Neural progenitor cell (in vitro differentiated cells): ENCODE measurements around the gene MGME1. TPM values are rescaled to one million over a fixed set of nuclear protein-coding genes. Genes with fewer than 3 reads are reported as not detected.

Experiments used
- DNase-seq: peaks from one replicate; pipeline ENCODE4 v3.0.0-alpha.2; 2016; ENCODE audit warnings: low spot score
- H2AFZ ChIP-seq: fragments of 200-600 bp; sonication (generic); replicated peaks from 2 replicates; pipeline ENCODE4 v1.6.1; 2016; ENCODE audit warnings: antibody characterized with exemption
- H3F3A ChIP-seq: fragments of 200-600 bp; sonication (generic); 2 replicates; pipeline ENCODE4 v1.6.1; 2016; ENCODE audit warnings: antibody characterized with exemption, low read depth
- H3K27ac ChIP-seq: fragments of 200-600 bp; sonication (generic); 2 replicates; pipeline ENCODE4 v1.5.1; 2016; ENCODE audit warnings: mild to moderate bottlenecking
- H3K27me3 ChIP-seq: fragments of 200-600 bp; sonication (generic); 2 replicates; pipeline ENCODE4 v1.6.1; 2016; ENCODE audit warnings: mild to moderate bottlenecking, moderate library complexity
- H3K36me3 ChIP-seq: fragments of 200-600 bp; sonication (generic); 2 replicates; pipeline ENCODE4 v1.5.1; 2016
- H3K4me1 ChIP-seq: fragments of 200-600 bp; sonication (generic); 2 replicates; pipeline ENCODE4 v1.6.1; 2016; ENCODE audit warnings: mixed run types
- H3K4me2 ChIP-seq: fragments of 200-600 bp; sonication (generic); 2 replicates; pipeline ENCODE4 v1.6.1; 2016
- H3K4me3 ChIP-seq: fragments of 200-600 bp; sonication (generic); 2 replicates; pipeline ENCODE4 v1.5.1; 2016
- H3K79me2 ChIP-seq: fragments of 200-600 bp; sonication (generic); 2 replicates; pipeline ENCODE4 v1.6.1; 2016; ENCODE audit warnings: low read depth
- H3K9ac ChIP-seq: fragments of 200-600 bp; sonication (generic); 2 replicates; pipeline ENCODE4 v1.6.1; 2016
- H3K9me3 ChIP-seq: fragments of 200-600 bp; sonication (generic); 2 replicates; pipeline ENCODE4 v1.5.1; 2016; ENCODE audit warnings: low read depth
- H4K20me1 ChIP-seq: fragments of 200-600 bp; sonication (generic); 2 replicates; pipeline ENCODE4 v1.6.1; 2016; ENCODE audit warnings: low read depth
- H3K27ac Mint-ChIP-seq: 3 replicates; pipeline ENCODE4 v1.8.0; 2021; ENCODE audit warnings: mixed read lengths
- H3K27me3 Mint-ChIP-seq: 2 replicates; pipeline ENCODE4 v1.8.0; 2022; ENCODE audit warnings: low read depth, mild to moderate bottlenecking, inconsistent platforms, moderate library complexity, mixed read lengths; ENCODE audit not compliant: insufficient read depth
- H3K36me3 Mint-ChIP-seq: 3 replicates; pipeline ENCODE4 v1.8.0; 2021; ENCODE audit warnings: mixed read lengths
- H3K4me1 Mint-ChIP-seq: 3 replicates; pipeline ENCODE4 v1.8.0; 2021; ENCODE audit warnings: mixed read lengths
- H3K4me3 Mint-ChIP-seq: 3 replicates; pipeline ENCODE4 v1.8.0; 2021; ENCODE audit warnings: mild to moderate bottlenecking, moderate library complexity, mixed read lengths
- H3K9me3 Mint-ChIP-seq: 3 replicates; pipeline ENCODE4 v1.8.0; 2020; ENCODE audit warnings: mixed read lengths
- CTCF ChIP-seq: fragments of 200-600 bp; sonication (generic); IDR thresholded peaks from 2 replicates; pipeline ENCODE4 v1.5.1; 2017; ENCODE audit warnings: antibody characterized with exemption, mild to moderate bottlenecking
- EZH2 ChIP-seq: fragments of 200-600 bp; sonication (generic); IDR thresholded peaks from 2 replicates; pipeline ENCODE4 v1.6.1; 2017; ENCODE audit warnings: antibody characterized with exemption, mild to moderate bottlenecking, moderate library complexity
- EZH2phosphoT487 ChIP-seq: fragments of 200-600 bp; sonication (generic); IDR thresholded peaks from 2 replicates; pipeline ENCODE4 v1.6.1; 2017; ENCODE audit warnings: antibody characterized with exemption
- total RNA-seq: library from RNA; depleted of rRNA; stranded (reverse); fragments of >200 nt; gene quantifications from 2 replicates; pipeline ENCODE4 v1.2.3, GENCODE V29; 2015; ENCODE audit warnings: low replicate concordance

MGME1 gene
- total RNA-seq, 1 donor from 2014 or later = 87.2 TPM

- H3K4me3 ChIP-seq = no peak overlapping the region
- no peak overlapping the region for H2AFZ ChIP-seq
- peaks cover 54% of the 10 kb centered on the region for H3K79me2 ChIP-seq
- Mint-ChIP-seq H3K9me3 (no peaks in the 10 kb centered on the region), H3K27me3 (peaks cover 2% of the 10 kb centered on the region), H3K27ac (no peak overlapping the region), H3K4me3 (no peak overlapping the region), H3K36me3 (peaks cover 61% of the 10 kb centered on the region), H3K4me1 (no peaks in the 10 kb centered on the region)
- no peaks in the 10 kb centered on the region for H3K9me3 ChIP-seq
- no peak overlapping the region for H3K27ac ChIP-seq
- peaks cover 51% of the 10 kb centered on the region for H3K36me3 ChIP-seq
- no peaks in the 10 kb centered on the region for H3K27me3 ChIP-seq
- TF ChIP-seq EZH2phosphoT487 (no peak), CTCF (no peak), EZH2 (no peak)
- H3K4me2 ChIP-seq = no peak overlapping the region
- DNase-seq = no peak
- no peak overlapping the region for H3K9ac ChIP-seq
- H3K4me1 ChIP-seq = no peaks in the 10 kb centered on the region
- peaks cover 55% of the 10 kb centered on the region for H4K20me1 ChIP-seq
- peaks cover 77% of the 10 kb centered on the region for H3F3A ChIP-seq
These were observed 22.8 kb upstream of the MGME1 start for GRCh38 chr20:17946040-17946439.

GRCh38 chr20:17946572-17947473 lies 22.0 kb upstream of the MGME1 start:
- H3K36me3 ChIP-seq = peaks cover 58% of the 10 kb centered on the region
- peaks cover 69% of the 10 kb centered on the region for H3F3A ChIP-seq
- peaks cover 62% of the 10 kb centered on the region for H3K79me2 ChIP-seq
- H3K4me2 ChIP-seq = no peak overlapping the region
- no peaks in the 10 kb centered on the region for H3K27me3 ChIP-seq
- no peaks in the 10 kb centered on the region for H3K9me3 Mint-ChIP-seq
- no peak overlapping the region for H3K4me3 ChIP-seq
- H3K4me1 Mint-ChIP-seq = no peaks in the 10 kb centered on the region
- H4K20me1 ChIP-seq = peaks cover 50% of the 10 kb centered on the region
- no peak overlapping the region for H3K27ac Mint-ChIP-seq
- no peaks in the 10 kb centered on the region for H3K27me3 Mint-ChIP-seq
- no peak overlapping the region for H2AFZ ChIP-seq
- H3K4me3 Mint-ChIP-seq = no peak overlapping the region
- H3K4me1 ChIP-seq = no peaks in the 10 kb centered on the region
- no peaks in the 10 kb centered on the region for H3K9me3 ChIP-seq
- TF ChIP-seq EZH2phosphoT487 = no peak
- TF ChIP-seq CTCF = no peak
- TF ChIP-seq EZH2 = no peak
- DNase-seq = no peak
- peaks cover 63% of the 10 kb centered on the region for H3K36me3 Mint-ChIP-seq
- no peak overlapping the region for H3K9ac ChIP-seq
- H3K27ac ChIP-seq = no peak overlapping the region

- Mint-ChIP-seq H3K27ac (no peak overlapping the region), H3K36me3 (peaks cover 61% of the 10 kb centered on the region), H3K9me3 (no peaks in the 10 kb centered on the region), H3K4me1 (no peaks in the 10 kb centered on the region), H3K4me3 (no peak overlapping the region), H3K27me3 (no peaks in the 10 kb centered on the region)
- no peak for TF ChIP-seq CTCF
- no peak for TF ChIP-seq EZH2
- TF ChIP-seq EZH2phosphoT487 = no peak
- Histone ChIP-seq H3K9ac (no peak overlapping the region), H3K36me3 (peaks cover 63% of the 10 kb centered on the region), H3K4me2 (no peak overlapping the region), H3K4me1 (no peaks in the 10 kb centered on the region), H3F3A (peaks cover 63% of the 10 kb centered on the region), H3K27ac (no peak overlapping the region), H3K9me3 (no peaks in the 10 kb centered on the region), H3K79me2 (peaks cover 68% of the 10 kb centered on the region), H3K4me3 (no peak overlapping the region), H3K27me3 (no peaks in the 10 kb centered on the region), H2AFZ (no peak overlapping the region), H4K20me1 (peaks cover 46% of the 10 kb centered on the region)
- no peak for DNase-seq
These were observed 21.4 kb upstream of the MGME1 start for GRCh38 chr20:17947474-17947815.
